H1 (cell line): ENCODE results near the gene GAS6. TPM values are rescaled to one million over a fixed set of nuclear protein-coding genes. Genes with fewer than 3 reads are reported as not detected.
"Not testable (repeated sequence)": the region's sequence is repeated elsewhere in the genome, so short reads cannot be mapped to it uniquely, and the experiment has no call there.

Experiments
- CTCF ChIA-PET: fragments of 300-600 bp; sonication (Branson Sonifier 250); formaldehyde crosslinking; loops from one replicate; lab custom pipeline; 2021; ENCODE audit not compliant: partially characterized antibody; lab: Charles Lee
- POLR2A ChIA-PET: fragments of 300-600 bp; sonication (Branson Sonifier 250); formaldehyde crosslinking; loops from one replicate; lab custom pipeline; 2021; ENCODE audit warnings: inconsistent platforms; ENCODE audit not compliant: partially characterized antibody; lab: Charles Lee
- DNase-seq, 2 experiments: peaks; one replicate each; pipeline versions ENCODE4 v3.0.0 to v3.0.0-alpha.2; 2010 to 2022; ENCODE audit warnings: low spot score in 2 of 2, low read depth in 1 of 2, mixed read lengths in 1 of 2
- FAIRE-seq: peaks from 2 replicates; lab custom pipeline; 2011; peaks lifted over from hg19 to GRCh38; lab: Jason Lieb, UNC
- H2AFZ ChIP-seq: 2 replicates; pipeline ENCODE4 v1.8.1; 2012; ENCODE audit warnings: low read length, inconsistent platforms
- H2AK5ac ChIP-seq: 2 replicates; pipeline ENCODE4 v1.6.1; 2013; ENCODE audit warnings: low read depth, low read length
- H2BK120ac ChIP-seq: replicated peaks from 2 replicates; pipeline ENCODE3; 2013; ENCODE audit warnings: low read depth, low read length, inconsistent platforms
- H2BK12ac ChIP-seq: 2 replicates; pipeline ENCODE4 v1.6.1; 2013; ENCODE audit warnings: low read depth, low read length
- H2BK15ac ChIP-seq: 2 replicates; pipeline ENCODE4 v1.6.1; 2013; ENCODE audit warnings: low read length
- H2BK20ac ChIP-seq: 2 replicates; pipeline ENCODE4 v1.6.1; 2013; ENCODE audit warnings: low read length
- H2BK5ac ChIP-seq: 2 replicates; pipeline ENCODE4 v1.6.1; 2013; ENCODE audit warnings: low read depth, low read length
- H3K14ac ChIP-seq: 2 replicates; pipeline ENCODE4 v1.6.1; 2013; ENCODE audit warnings: inconsistent platforms; ENCODE audit not compliant: insufficient read length
- H3K18ac ChIP-seq: 2 replicates; pipeline ENCODE4 v1.6.1; 2013; ENCODE audit warnings: low read length; ENCODE audit errors: extremely low read depth
- H3K23ac ChIP-seq: 2 replicates; pipeline ENCODE4 v1.6.1; 2013; ENCODE audit warnings: inconsistent platforms; ENCODE audit not compliant: insufficient read length
- H3K23me2 ChIP-seq: 2 replicates; pipeline ENCODE4 v1.6.1; 2013; ENCODE audit warnings: low read depth, low read length
- H3K27ac ChIP-seq: 2 replicates; pipeline ENCODE4 v1.6.1; 2011; ENCODE audit warnings: low read depth, low read length, inconsistent platforms
- H3K27me3 ChIP-seq, 4 experiments: replicated peaks in 1 of 4; 1 replicate in 1 of 4; 2 replicates in 3 of 4; pipeline versions ENCODE4 v1.6.1 to v1.8.1; 2011 to 2013; ENCODE audit warnings: low read length in 3 of 4, mild to moderate bottlenecking in 3 of 4, inconsistent platforms in 2 of 4, mixed read lengths in 2 of 4, moderate library complexity in 1 of 4; ENCODE audit not compliant: control insufficient read depth in 3 of 4, insufficient read depth in 3 of 4; ENCODE audit errors: extremely low read depth in 1 of 4
- H3K36me3 ChIP-seq, 4 experiments: 2 replicates each; pipeline versions ENCODE4 v1.6.1 to v1.8.1; 2011 to 2013; ENCODE audit warnings: mild to moderate bottlenecking in 4 of 4, low read length in 3 of 4, moderate library complexity in 2 of 4, control low read depth in 1 of 4, inconsistent platforms in 1 of 4; ENCODE audit not compliant: insufficient read depth in 4 of 4, control insufficient read depth in 2 of 4
- H3K4ac ChIP-seq: replicated peaks from 2 replicates; pipeline ENCODE3; 2013; ENCODE audit warnings: low read length, low read depth, mixed read lengths, inconsistent platforms; ENCODE audit not compliant: insufficient read length
- H3K4me1 ChIP-seq, 4 experiments: replicated peaks in 1 of 4; 1 replicate in 1 of 4; 2 replicates in 3 of 4; pipeline versions ENCODE4 v1.6.1 to v1.8.1; 2011 to 2013; ENCODE audit warnings: low read length in 3 of 4, inconsistent platforms in 2 of 4, mixed read lengths in 1 of 4; ENCODE audit not compliant: insufficient read depth in 4 of 4, control insufficient read depth in 3 of 4
- H3K4me2 ChIP-seq, 2 experiments: 2 replicates each; pipeline versions ENCODE4 v1.6.1 to v1.8.1; 2011 to 2013; ENCODE audit warnings: low read depth in 2 of 2, low read length in 2 of 2, control low read depth in 1 of 2, inconsistent platforms in 1 of 2, mild to moderate bottlenecking in 1 of 2; ENCODE audit not compliant: insufficient read depth in 1 of 2
- H3K4me3 ChIP-seq, 4 experiments: fragments of 200-600, 300-600 bp in 1 of 4; sonication (generic), shearing (Covaris generic), sonication (Bioruptor Twin) in 1 of 4; 2 replicates each; pipeline versions ENCODE4 v1.5.1 to v1.8.1; 2011 to 2016; ENCODE audit warnings: low read length in 4 of 4, low read depth in 3 of 4, control low read depth in 2 of 4, inconsistent platforms in 2 of 4, mild to moderate bottlenecking in 2 of 4, mixed read lengths in 1 of 4, moderate library complexity in 1 of 4; ENCODE audit not compliant: insufficient read depth in 2 of 4; ENCODE audit errors: extremely low read depth in 1 of 4
- H3K56ac ChIP-seq: replicated peaks from 2 replicates; pipeline ENCODE3; 2013; ENCODE audit warnings: low read depth, mild to moderate bottlenecking, mixed read lengths, low read length, inconsistent platforms; ENCODE audit not compliant: insufficient read length
- H3K79me1 ChIP-seq: 2 replicates; pipeline ENCODE4 v1.6.1; 2013; ENCODE audit warnings: low read depth, low read length, control low read depth
- H3K79me2 ChIP-seq, 2 experiments: 2 replicates each; pipeline versions ENCODE4 v1.6.1 to v1.8.1; 2012 to 2013; ENCODE audit warnings: low read length in 2 of 2, mild to moderate bottlenecking in 2 of 2, inconsistent platforms in 1 of 2; ENCODE audit not compliant: insufficient read depth in 2 of 2, control insufficient read depth in 1 of 2
- H3K9ac ChIP-seq, 4 experiments: replicated peaks in 1 of 4; 1 replicate in 1 of 4; 2 replicates in 3 of 4; pipeline versions ENCODE4 v1.6.1 to v1.8.1; 2011 to 2013; ENCODE audit warnings: low read depth in 3 of 4, low read length in 3 of 4, control low read depth in 2 of 4, mild to moderate bottlenecking in 2 of 4, moderate library complexity in 2 of 4, inconsistent platforms in 1 of 4; ENCODE audit errors: extremely low read depth in 1 of 4
- H3K9me3 ChIP-seq, 2 experiments: 2 replicates each; pipeline versions ENCODE4 v1.6.1 to v1.8.1; 2012 to 2013; ENCODE audit warnings: mild to moderate bottlenecking in 2 of 2, moderate library complexity in 2 of 2, control low read depth in 1 of 2, inconsistent platforms in 1 of 2, low read depth in 1 of 2, low read length in 1 of 2, mixed read lengths in 1 of 2; ENCODE audit not compliant: insufficient read depth in 2 of 2
- H4K20me1 ChIP-seq, 2 experiments: replicated peaks in 1 of 2; 2 replicates each; pipeline versions ENCODE3 to v1.8.1; 2011 to 2013; ENCODE audit warnings: inconsistent platforms in 2 of 2, low read length in 2 of 2, mild to moderate bottlenecking in 1 of 2; ENCODE audit not compliant: insufficient read depth in 2 of 2, control insufficient read depth in 1 of 2
- H4K5ac ChIP-seq: 2 replicates; pipeline ENCODE4 v1.6.1; 2013; ENCODE audit warnings: low read length, low read depth, mixed read lengths, inconsistent platforms; ENCODE audit not compliant: insufficient read length
- H4K8ac ChIP-seq: 2 replicates; pipeline ENCODE4 v1.8.0; 2013; ENCODE audit warnings: mild to moderate bottlenecking, moderate library complexity, low read length, inconsistent platforms; ENCODE audit not compliant: insufficient read depth; ENCODE audit errors: extremely low read depth
- H4K91ac ChIP-seq: replicated peaks from 2 replicates; pipeline ENCODE3; 2013; ENCODE audit warnings: low read length, mixed read lengths, inconsistent platforms; ENCODE audit not compliant: insufficient read length
- WGBS, 2 experiments: shearing (Covaris generic) in 1 of 2; methylation state at CpG; one replicate each; pipeline versions ENCODE4 v1.1.6 to v1.1.7; 2013 to 2015; ENCODE audit warnings: low lambda C conversion rate in 2 of 2, mixed read lengths in 2 of 2, inconsistent platforms in 1 of 2, low coverage in 1 of 2, missing lambda C conversion rate in 1 of 2; ENCODE audit not compliant: insufficient replicate concordance in 2 of 2, insufficient coverage in 1 of 2, insufficient read length in 1 of 2; ENCODE audit errors: extremely low coverage in 1 of 2, missing lambda C conversion rate in 1 of 2; 5-methylcytosine and 5-hydroxymethylcytosine counted together
- polyA plus RNA-seq, 7 experiments: library from polyadenylated mRNA; depleted of rRNA in 3 of 7; stranded (reverse) in 5 of 7; unstranded in 2 of 7; fragments of >200 nt in 5 of 7; fragments of 200-250 nt in 2 of 7; gene quantifications; 1 replicate in 5 of 7; 2 replicates in 1 of 7; 4 replicates in 1 of 7; pipeline versions ENCODE4 v1.2.1 to v1.2.3, GENCODE V29; 2011 to 2013; ENCODE audit warnings: missing spikeins in 2 of 7, mixed read lengths in 2 of 7
- total RNA-seq: library from RNA; stranded (reverse); fragmentation: NEBNext Ultra II Directional; extraction: Animal tissue kit (Norgen Biotek cat#: 25700); gene quantifications from 2 replicates; pipeline ENCODE4 v1.2.1, GENCODE V29; 2021

GAS6 gene
- total and polyA plus RNA-seq, 2 of the 8 experiments (the other 6 are each of a cell fraction or from before 2014, with no cell fraction given), result 18.6 to 31.0 TPM

- H3K56ac ChIP-seq, H3K14ac ChIP-seq, H3K79me1 ChIP-seq, H4K8ac ChIP-seq, H3K18ac ChIP-seq, H3K4me1 ChIP-seq, H3K9ac ChIP-seq, H3K27ac ChIP-seq, FAIRE-seq, H3K9me3 ChIP-seq, H3K23ac ChIP-seq, H2AFZ ChIP-seq, H3K4ac ChIP-seq, H3K4me3 ChIP-seq, H4K20me1 ChIP-seq, H4K5ac ChIP-seq, POLR2A ChIA-PET, H3K4me2 ChIP-seq, DNase-seq, H3K79me2 ChIP-seq, H4K91ac ChIP-seq, H2BK120ac ChIP-seq, H3K36me3 ChIP-seq, H3K27me3 ChIP-seq: not testable (repeated sequence)
- H2AK5ac ChIP-seq, result peak overlapping the region; percentile 24; the same call in 1 of the 2 replicates
- peak overlapping the region; percentile 89; the same call in 1 of the 2 replicates for H2BK15ac ChIP-seq
- H2BK5ac ChIP-seq, result peak overlapping the region; percentile 20; the same call in 1 of the 2 replicates
- H3K23me2 ChIP-seq, result peaks cover 23% of the 10 kb centered on the region; the same call in 1 of the 2 replicates
- peak overlapping the region; percentile 23; the same call in 1 of the 2 replicates for H2BK20ac ChIP-seq
- CTCF ChIA-PET, result interaction anchor here (1.3 kb wide), 1 partner anchor 19 kb away, joined by 3 read pairs; no protein-coding TSS in a partner anchor
- WGBS, 2 experiments, result 77% methylated on average over 1 of the region's 1 CpG; no CpG with 5 or more reads in 1 of the 2 experiments
- 0 out of 2 replicates have a peak overlapping the region, but pooled peaks have one; percentile 22 for H2BK12ac ChIP-seq
Observed at GRCh38 chr13:113795362-113795761, 68.5 kb downstream of the GAS6 start.
